Cardiac muscle cell (in vitro differentiated cells and primary cell): Measurements from ENCODE around the gene ECSCR. TPM values are rescaled to one million over a fixed set of nuclear protein-coding genes. Genes with fewer than 3 reads are reported as not detected.

Source experiments
- DNase-seq, 2 donors: peaks; one replicate each; pipeline versions ENCODE4 v3.0.0 to v3.0.0-alpha.2; 2010 to 2017; ENCODE audit warnings: low read depth in 1 of 2, low spot score in 1 of 2
- H3K27ac ChIP-seq: fragments of 200-600 bp; sonication (generic); 2 replicates; pipeline ENCODE4 v1.5.1; 2016
- H3K27me3 ChIP-seq: fragments of 200-600 bp; sonication (generic); 2 replicates; pipeline ENCODE4 v1.6.0; 2016; ENCODE audit warnings: control low read depth
- H3K36me3 ChIP-seq: fragments of 200-600 bp; sonication (generic); 2 replicates; pipeline ENCODE4 v1.5.1; 2016; ENCODE audit warnings: control low read depth
- H3K4me1 ChIP-seq: fragments of 200-600 bp; sonication (generic); 2 replicates; pipeline ENCODE4 v1.8.1; 2017; ENCODE audit warnings: low read depth, mild to moderate bottlenecking, mixed run types
- H3K4me3 ChIP-seq: fragments of 200-600 bp; sonication (generic); 2 replicates; pipeline ENCODE4 v1.5.1; 2016; ENCODE audit warnings: mild to moderate bottlenecking
- H3K9me3 ChIP-seq: fragments of 200-600 bp; sonication (generic); 2 replicates; pipeline ENCODE4 v1.5.1; 2017; ENCODE audit warnings: low read depth, mild to moderate bottlenecking, control low read depth
- CTCF ChIP-seq: IDR thresholded peaks from 2 replicates; pipeline ENCODE4 v1.5.1; 2012; ENCODE audit warnings: low read depth, mild to moderate bottlenecking, low read length
- polyA plus RNA-seq: library from polyadenylated mRNA; unstranded; fragments of >200 nt; fragmentation: Nextera tagmentation; extraction: Ambion mirVana; gene quantifications from 2 replicates; pipeline ENCODE4 v1.2.1, GENCODE V29; 2016
- total RNA-seq: library from RNA; depleted of rRNA; stranded (reverse); fragments of >200 nt; gene quantifications from 2 replicates; pipeline ENCODE4 v1.2.3, GENCODE V29; 2016

Gene ECSCR
- total and polyA plus RNA-seq, 2 experiments from 2014 or later: 0.97 TPM; not detected in 1

- DNase-seq: peak in 1 of 2 donors; percentile 94
- TF ChIP-seq CTCF: no peak
- Histone ChIP-seq H3K4me1 (peaks cover 39% of the 10 kb centered on the region), H3K4me3 (no peak overlapping the region), H3K9me3 (no peaks in the 10 kb centered on the region), H3K36me3 (no peaks in the 10 kb centered on the region), H3K27me3 (no peaks in the 10 kb centered on the region), H3K27ac (peak overlapping the region; percentile 43)
Measured at GRCh38 chr5:139474890-139475791, 12.6 kb upstream of the ECSCR start.

GRCh38 chr5:139473565-139473964 lies 11.0 kb upstream of the ECSCR start:
- Histone ChIP-seq H3K4me3 (no peak overlapping the region), H3K27ac (peak overlapping the region; percentile 66), H3K36me3 (no peaks in the 10 kb centered on the region), H3K27me3 (no peaks in the 10 kb centered on the region), H3K9me3 (no peaks in the 10 kb centered on the region), H3K4me1 (peaks cover 31% of the 10 kb centered on the region)
- DNase-seq: peak in 1 of 2 donors; percentile 37
- TF ChIP-seq CTCF: no peak

GRCh38 chr5:139473105-139473504 lies 10.6 kb upstream of the ECSCR start:
- peak overlapping the region; percentile 66 for H3K27ac ChIP-seq
- no peaks in the 10 kb centered on the region for H3K27me3 ChIP-seq
- TF ChIP-seq CTCF: no peak
- no peaks in the 10 kb centered on the region for H3K9me3 ChIP-seq
- peak; percentile 37 to 49 for DNase-seq
- H3K4me1 ChIP-seq: peaks cover 28% of the 10 kb centered on the region
- no peak overlapping the region for H3K4me3 ChIP-seq
- H3K36me3 ChIP-seq: no peaks in the 10 kb centered on the region

- H3K4me3 ChIP-seq: no peak overlapping the region
- DNase-seq: no peak
- no peaks in the 10 kb centered on the region for H3K9me3 ChIP-seq
- peak overlapping the region; percentile 66 for H3K27ac ChIP-seq
- H3K4me1 ChIP-seq: peaks cover 28% of the 10 kb centered on the region
- TF ChIP-seq CTCF: no peak
- no peaks in the 10 kb centered on the region for H3K27me3 ChIP-seq
- no peaks in the 10 kb centered on the region for H3K36me3 ChIP-seq
Measured at GRCh38 chr5:139472386-139473030, 10.0 kb upstream of the ECSCR start.

GRCh38 chr5:139470821-139471300 lies 8.3 kb upstream of the ECSCR start, which contains the start of gene SMIM33:
Gene SMIM33, plus strand, starts transcription at chr5:139471004. Its CDS starts 118 bp downstream, at chr5:139471122.
- Histone ChIP-seq H3K36me3 (no peaks in the 10 kb centered on the region), H3K4me3 (no peak within 1 kb of the TSS), H3K27ac (no peak within 1 kb of the TSS), H3K4me1 (peaks cover 28% of the 10 kb centered on the region), H3K27me3 (no peaks in the 10 kb centered on the region), H3K9me3 (no peaks in the 10 kb centered on the region)
- DNase-seq: no peak
- TF ChIP-seq CTCF: no peak
